Mesenchymal stem cell (in vitro differentiated cells and primary cell): ENCODE results near the gene CCDC148.

Experiments used
- DNase-seq: peaks from one replicate; pipeline ENCODE4 v3.0.0-alpha.2; 2013
- H2AFZ ChIP-seq: one replicate; pipeline ENCODE4 v1.6.1; 2013; ENCODE audit warnings: low read depth, mild to moderate bottlenecking, control low read depth, inconsistent platforms, low read length, moderate library complexity
- H2AK5ac ChIP-seq: 2 replicates; pipeline ENCODE4 v1.6.1; 2013; ENCODE audit warnings: low read length, moderate library complexity, mild to moderate bottlenecking, inconsistent platforms; ENCODE audit not compliant: severe bottlenecking
- H2BK120ac ChIP-seq: one replicate; pipeline ENCODE4 v1.6.1; 2013; ENCODE audit warnings: low read depth, mild to moderate bottlenecking, inconsistent platforms, low read length, moderate library complexity
- H2BK12ac ChIP-seq, 2 experiments: one replicate each; pipeline ENCODE4 v1.6.1; 2013; ENCODE audit warnings: inconsistent platforms in 2 of 2, low read length in 2 of 2, mild to moderate bottlenecking in 2 of 2, moderate library complexity in 2 of 2, control low read depth in 1 of 2
- H2BK15ac ChIP-seq: one replicate; pipeline ENCODE4 v1.6.1; 2013; ENCODE audit warnings: mild to moderate bottlenecking, low read depth, inconsistent platforms; ENCODE audit not compliant: poor library complexity, severe bottlenecking
- H2BK5ac ChIP-seq: 2 replicates; pipeline ENCODE4 v1.6.1; 2013; ENCODE audit warnings: low read depth, mild to moderate bottlenecking, low read length, control low read depth, inconsistent platforms; ENCODE audit not compliant: poor library complexity, severe bottlenecking
- H3K14ac ChIP-seq, 2 experiments: one replicate each; pipeline ENCODE4 v1.6.1; 2013; ENCODE audit warnings: inconsistent platforms in 2 of 2, low read length in 2 of 2, control low read depth in 1 of 2, mild to moderate bottlenecking in 1 of 2, moderate library complexity in 1 of 2
- H3K18ac ChIP-seq, 2 experiments: one replicate each; pipeline ENCODE4 v1.6.1; 2013; ENCODE audit warnings: inconsistent platforms in 2 of 2, low read length in 2 of 2, control low read depth in 1 of 2, low read depth in 1 of 2, mild to moderate bottlenecking in 1 of 2
- H3K23ac ChIP-seq, 2 experiments: one replicate each; pipeline ENCODE4 v1.6.1; 2013; ENCODE audit warnings: inconsistent platforms in 2 of 2, low read length in 2 of 2, mild to moderate bottlenecking in 2 of 2, moderate library complexity in 2 of 2, control low read depth in 1 of 2
- H3K27ac ChIP-seq: 2 replicates; pipeline ENCODE4 v1.5.1; 2013; ENCODE audit warnings: mild to moderate bottlenecking, moderate library complexity, low read length, control low read depth, inconsistent platforms; ENCODE audit not compliant: poor library complexity, severe bottlenecking
- H3K27me3 ChIP-seq, 2 experiments: 2 replicates each; pipeline versions ENCODE4 v1.6.1 to v1.7.0; 2013; ENCODE audit warnings: low read length in 2 of 2, mild to moderate bottlenecking in 2 of 2, moderate library complexity in 2 of 2, control low read depth in 1 of 2, inconsistent platforms in 1 of 2; ENCODE audit not compliant: control insufficient read depth in 1 of 2, insufficient read depth in 1 of 2
- H3K36me3 ChIP-seq, 2 experiments: 2 replicates each; pipeline versions ENCODE4 v1.6.1 to v1.7.0; 2013; ENCODE audit warnings: low read length in 2 of 2, control low read depth in 1 of 2, inconsistent platforms in 1 of 2, low read depth in 1 of 2, mild to moderate bottlenecking in 1 of 2; ENCODE audit not compliant: insufficient read depth in 2 of 2, control insufficient read depth in 1 of 2
- H3K4ac ChIP-seq, 2 experiments: one replicate each; pipeline ENCODE4 v1.6.1; 2013; ENCODE audit warnings: inconsistent platforms in 2 of 2, low read length in 2 of 2, mild to moderate bottlenecking in 2 of 2, moderate library complexity in 2 of 2, control low read depth in 1 of 2, low read depth in 1 of 2
- H3K4me1 ChIP-seq: 2 replicates; pipeline ENCODE4 v1.6.1; 2013; ENCODE audit warnings: low read depth, low read length, control low read depth; ENCODE audit not compliant: control insufficient read depth, insufficient read depth
- H3K4me2 ChIP-seq: 2 replicates; pipeline ENCODE4 v1.6.1; 2013; ENCODE audit warnings: low read length, mild to moderate bottlenecking, inconsistent platforms; ENCODE audit not compliant: poor library complexity, severe bottlenecking
- H3K4me3 ChIP-seq, 2 experiments: 2 replicates each; pipeline versions ENCODE4 v1.5.1 to v1.7.0; 2013; ENCODE audit warnings: low read length in 2 of 2, mild to moderate bottlenecking in 2 of 2, control low read depth in 1 of 2, low read depth in 1 of 2; ENCODE audit not compliant: insufficient read depth in 1 of 2
- H3K79me1 ChIP-seq: replicated peaks from 2 replicates; pipeline ENCODE4 v1.6.1; 2013; ENCODE audit warnings: mild to moderate bottlenecking, control low read depth, low read length, inconsistent platforms; ENCODE audit not compliant: poor library complexity, severe bottlenecking
- H3K9ac ChIP-seq: 2 replicates; pipeline ENCODE4 v1.7.0; 2013; ENCODE audit warnings: mild to moderate bottlenecking, low read length, moderate library complexity
- H3K9me3 ChIP-seq: 2 replicates; pipeline ENCODE4 v1.7.0; 2013; ENCODE audit warnings: mild to moderate bottlenecking, low read length; ENCODE audit not compliant: control insufficient read depth
- H4K8ac ChIP-seq: one replicate; pipeline ENCODE4 v1.6.1; 2013; ENCODE audit warnings: inconsistent platforms, mild to moderate bottlenecking, low read length, moderate library complexity
- H4K91ac ChIP-seq: one replicate; pipeline ENCODE4 v1.6.1; 2013; ENCODE audit warnings: mild to moderate bottlenecking, low read length, inconsistent platforms
- WGBS: methylation state at CpG from one replicate; pipeline ENCODE4 v1.1.7; 2013; ENCODE audit warnings: mixed read lengths; 5-methylcytosine and 5-hydroxymethylcytosine counted together

CCDC148 gene

DNA sequence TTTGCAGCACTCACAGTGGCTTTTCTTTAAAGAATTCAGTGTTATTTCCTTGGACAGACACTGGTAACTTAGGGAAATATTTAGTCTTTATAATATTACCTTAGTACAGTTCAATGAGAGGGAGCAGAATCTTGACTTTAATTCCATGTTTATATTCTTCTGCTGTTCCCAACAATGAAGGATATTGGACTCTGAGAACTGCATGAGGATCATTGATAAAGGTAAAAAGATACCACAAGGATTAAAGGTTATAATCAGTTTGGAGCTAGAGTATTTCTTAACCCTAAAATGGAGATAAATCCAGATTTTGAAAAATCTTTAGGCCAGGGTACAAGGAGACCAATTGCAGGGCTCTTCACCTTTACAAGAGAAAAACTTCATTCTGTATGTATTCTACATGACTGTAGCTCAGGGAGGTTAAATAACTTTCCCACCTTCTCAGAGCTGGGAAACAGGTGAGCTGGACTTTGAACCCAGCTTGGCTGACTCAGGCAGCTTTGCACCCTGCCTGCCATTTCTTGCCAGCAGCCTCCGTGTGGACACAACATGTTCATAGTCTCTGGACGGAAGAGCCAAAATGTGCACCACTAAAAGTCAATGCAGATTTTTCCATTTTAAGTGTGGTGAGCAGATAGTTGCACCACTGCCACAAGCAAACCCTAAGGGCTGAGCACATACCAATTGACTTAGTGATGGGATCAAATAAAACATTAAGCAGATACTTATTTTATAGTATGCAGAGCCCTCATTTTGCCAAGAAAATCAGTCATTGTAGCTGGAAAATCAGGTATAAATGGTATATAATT, 328.2 kb downstream of the CCDC148 start:
- WGBS, result 78% methylated on average over 2 of the region's 2 CpGs
- H2BK5ac ChIP-seq, result no peak overlapping the region

DNA sequence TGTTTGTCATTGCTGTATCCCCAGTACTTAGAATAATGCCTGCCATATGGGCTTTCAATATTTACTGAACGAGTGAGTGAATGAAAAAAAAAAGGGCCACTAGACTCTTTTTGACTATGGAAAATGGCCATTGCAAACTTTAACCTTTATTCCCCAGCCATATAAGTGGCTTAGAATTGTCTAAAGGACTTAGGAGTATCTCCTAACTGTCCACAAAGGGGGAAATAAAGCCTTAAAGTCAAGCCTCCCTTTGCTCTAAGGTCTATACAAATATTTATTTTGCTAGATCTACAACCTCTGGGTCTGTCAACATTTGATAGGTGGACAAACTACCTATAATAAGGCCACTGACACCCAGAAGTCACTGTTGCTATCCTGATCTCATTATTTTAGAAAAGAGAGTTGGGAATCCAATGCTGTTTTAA, 329.2 kb downstream of the CCDC148 start:
- WGBS, result 80% methylated on average over 1 of the region's 1 CpG
- no peak overlapping the region for H4K91ac ChIP-seq
- H2BK15ac ChIP-seq, result no peak overlapping the region
- H3K18ac ChIP-seq, result no peak overlapping the region
- H3K4me3 ChIP-seq, result no peak overlapping the region
- peaks cover 15% of the 10 kb centered on the region for H3K4me1 ChIP-seq
- H3K79me1 ChIP-seq, result no peaks in the 10 kb centered on the region
- peaks cover 0 to 7% of the 10 kb centered on the region in 2 experiments for H3K27me3 ChIP-seq
- no peak overlapping the region for H2AFZ ChIP-seq
- H3K14ac ChIP-seq, result no peak overlapping the region
- no peak for DNase-seq
- H3K9me3 ChIP-seq, result no peaks in the 10 kb centered on the region
- no peak overlapping the region for H2BK5ac ChIP-seq
- H3K9ac ChIP-seq, result no peak overlapping the region
- no peak overlapping the region for H3K27ac ChIP-seq
- H3K4me2 ChIP-seq, result no peak overlapping the region
- no peak overlapping the region for H2BK120ac ChIP-seq
- H2BK12ac ChIP-seq, result no peak overlapping the region
- no peaks in the 10 kb centered on the region for H3K36me3 ChIP-seq
- H3K23ac ChIP-seq, result no peak overlapping the region
- no peak overlapping the region for H3K4ac ChIP-seq
- no peak overlapping the region for H2AK5ac ChIP-seq
- H4K8ac ChIP-seq, result no peak overlapping the region

More for the DNA sequence above, 328.2 kb downstream of the CCDC148 start:
- Histone ChIP-seq H3K9ac (no peak overlapping the region), H2BK12ac (no peak overlapping the region), H3K4me3 (no peak overlapping the region), H3K27ac (no peak overlapping the region), H3K4ac (no peak overlapping the region), H3K27me3 (peaks cover 0 to 7% of the 10 kb centered on the region in 2 experiments), H3K4me2 (no peak overlapping the region), H3K4me1 (peaks cover 15% of the 10 kb centered on the region), H4K8ac (no peak overlapping the region), H3K9me3 (no peaks in the 10 kb centered on the region), H2AFZ (no peak overlapping the region), H3K36me3 (no peaks in the 10 kb centered on the region), H3K23ac (no peak overlapping the region), H4K91ac (no peak overlapping the region), H2AK5ac (no peak overlapping the region), H3K18ac (no peak overlapping the region), H3K79me1 (no peaks in the 10 kb centered on the region), H2BK120ac (no peak overlapping the region), H2BK15ac (no peak overlapping the region), H3K14ac (no peak overlapping the region)
- no peak for DNase-seq

DNA sequence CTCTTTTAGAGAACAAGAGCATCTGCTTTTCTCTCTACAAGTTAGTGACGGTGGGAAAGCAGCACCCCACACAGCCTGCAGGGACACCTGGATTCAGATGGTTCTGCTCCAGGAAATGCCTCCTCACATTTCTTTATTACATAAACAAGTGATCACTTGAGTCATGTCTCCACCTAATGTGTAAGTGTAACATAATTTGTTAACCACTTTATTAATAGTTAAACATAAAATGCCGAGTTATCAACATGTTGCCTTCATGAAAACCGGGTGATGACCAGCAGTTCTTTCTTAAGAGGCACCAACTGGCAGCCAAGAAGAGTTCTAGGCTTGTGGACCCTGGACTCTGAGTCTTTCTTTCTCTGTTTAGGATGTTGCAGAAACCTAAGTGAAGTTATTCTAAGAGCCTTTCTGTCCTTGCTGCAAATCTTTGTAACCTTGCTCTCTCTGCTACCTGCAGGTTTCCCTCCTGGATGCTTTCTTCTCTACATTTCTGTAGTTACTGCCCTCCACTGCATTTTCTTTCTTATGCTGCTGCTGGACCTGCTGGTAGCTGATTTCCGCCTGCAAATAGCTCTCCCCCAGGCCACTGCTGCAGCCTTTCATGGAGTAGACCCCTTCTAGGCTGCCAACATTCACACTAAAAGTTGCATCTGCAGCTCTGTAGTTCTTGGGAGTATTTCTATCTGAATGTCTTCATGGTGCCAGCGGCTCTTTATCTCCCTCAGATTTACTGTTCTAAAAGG, 330.6 kb downstream of the CCDC148 start:
- H3K4ac ChIP-seq, result no peak overlapping the region
- H3K9ac ChIP-seq, result no peak overlapping the region
- H3K79me1 ChIP-seq, result no peaks in the 10 kb centered on the region
- no peak overlapping the region for H2BK5ac ChIP-seq
- WGBS, result 74% methylated on average over 5 of the region's 5 CpGs
- peaks cover 11% of the 10 kb centered on the region for H3K4me1 ChIP-seq
- H2BK12ac ChIP-seq, result no peak overlapping the region
- H3K27ac ChIP-seq, result peak overlapping the region; percentile 10
- H3K4me2 ChIP-seq, result no peak overlapping the region
- H3K9me3 ChIP-seq, result no peaks in the 10 kb centered on the region
- no peak overlapping the region for H4K91ac ChIP-seq
- H3K27me3 ChIP-seq, result peaks cover 0 to 7% of the 10 kb centered on the region in 2 experiments
- H2BK120ac ChIP-seq, result no peak overlapping the region
- peak overlapping the region; percentile 41 for H2AK5ac ChIP-seq
- no peak overlapping the region for H4K8ac ChIP-seq
- no peak overlapping the region for H3K4me3 ChIP-seq
- no peak overlapping the region for H2AFZ ChIP-seq
- H3K18ac ChIP-seq, result no peak overlapping the region
- no peaks in the 10 kb centered on the region for H3K36me3 ChIP-seq
- no peak overlapping the region for H2BK15ac ChIP-seq
- H3K14ac ChIP-seq, result no peak overlapping the region
- DNase-seq, result no peak
- no peak overlapping the region for H3K23ac ChIP-seq

DNA sequence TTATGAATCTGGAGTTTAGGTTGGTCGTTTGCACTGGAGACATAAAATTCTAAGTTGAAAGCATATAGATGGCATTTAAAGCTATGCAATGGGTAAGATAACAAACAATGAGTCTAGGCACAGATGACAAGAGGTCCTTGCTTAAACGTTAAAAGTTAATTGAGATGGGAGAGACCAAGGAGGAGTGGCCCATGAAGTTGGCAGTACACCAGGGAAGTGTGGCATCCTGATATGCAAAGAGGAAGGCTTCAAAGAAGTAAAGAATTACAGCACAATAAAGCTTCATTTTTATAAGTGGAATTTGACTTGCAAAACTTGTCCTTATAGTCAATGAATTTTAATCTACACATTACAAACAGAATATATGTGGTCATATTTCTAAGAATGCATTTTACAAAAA, 331.7 kb downstream of the CCDC148 start:
- DNase-seq, result no peak

More for the DNA sequence above, 331.7 kb downstream of the CCDC148 start:
- Histone ChIP-seq H3K4ac (no peak overlapping the region), H3K27me3 (peaks cover 0 to 7% of the 10 kb centered on the region in 2 experiments), H4K8ac (no peak overlapping the region), H3K14ac (no peak overlapping the region), H3K9ac (no peak overlapping the region), H3K4me2 (no peak overlapping the region), H3K4me1 (peaks cover 11% of the 10 kb centered on the region), H2BK15ac (no peak overlapping the region), H3K9me3 (no peaks in the 10 kb centered on the region), H3K18ac (no peak overlapping the region), H4K91ac (no peak overlapping the region), H2AFZ (no peak overlapping the region), H2BK12ac (no peak overlapping the region), H3K4me3 (no peak overlapping the region), H2AK5ac (peak overlapping the region; percentile 42), H2BK120ac (no peak overlapping the region), H3K79me1 (no peaks in the 10 kb centered on the region), H3K36me3 (no peaks in the 10 kb centered on the region), H3K23ac (no peak overlapping the region), H2BK5ac (no peak overlapping the region), H3K27ac (no peak overlapping the region)
- 69% methylated on average over 2 of the region's 2 CpGs for WGBS
